Stimulated activated naive CD8-positive, alpha-beta T cell treated with anti-CD3 and anti-CD28 coated beads, Interleukin-15, Interleukin-2, amounts not matched to agents 100 ng/mL and 50 ng/mL, for 24 hours (primary cell): Measurements from ENCODE around the gene PRRC2A.

Source experiments
- H3K27ac Mint-ChIP-seq: one replicate; pipeline ENCODE4 v1.8.0; 2021; ENCODE audit warnings: mild to moderate bottlenecking, mixed read lengths
- H3K27me3 Mint-ChIP-seq: one replicate; pipeline ENCODE4 v1.8.0; 2021; ENCODE audit warnings: mixed read lengths
- H3K36me3 Mint-ChIP-seq: one replicate; pipeline ENCODE4 v1.8.0; 2021; ENCODE audit warnings: low read depth, mixed read lengths
- H3K4me1 Mint-ChIP-seq: one replicate; pipeline ENCODE4 v1.8.0; 2021; ENCODE audit warnings: low read depth, mixed read lengths
- H3K4me3 Mint-ChIP-seq: one replicate; pipeline ENCODE4 v1.8.0; 2021; ENCODE audit warnings: mild to moderate bottlenecking, mixed read lengths
- H3K9me3 Mint-ChIP-seq: one replicate; pipeline ENCODE4 v1.8.0; 2021; ENCODE audit warnings: mixed read lengths

Gene PRRC2A

GRCh38 chr6:31629014-31629413, 8.5 kb downstream of the PRRC2A start:
- no peaks in the 10 kb centered on the region for H3K9me3 Mint-ChIP-seq
- no peak overlapping the region for H3K27ac Mint-ChIP-seq
- peaks cover 2% of the 10 kb centered on the region for H3K4me1 Mint-ChIP-seq
- H3K4me3 Mint-ChIP-seq: no peak overlapping the region
- H3K36me3 Mint-ChIP-seq: peaks cover 94% of the 10 kb centered on the region
- no peaks in the 10 kb centered on the region for H3K27me3 Mint-ChIP-seq

- peaks cover 2% of the 10 kb centered on the region for H3K4me1 Mint-ChIP-seq
- H3K27ac Mint-ChIP-seq: no peak overlapping the region
- no peaks in the 10 kb centered on the region for H3K9me3 Mint-ChIP-seq
- no peaks in the 10 kb centered on the region for H3K27me3 Mint-ChIP-seq
- H3K36me3 Mint-ChIP-seq: peaks cover 89% of the 10 kb centered on the region
- no peak overlapping the region for H3K4me3 Mint-ChIP-seq
Measured at GRCh38 chr6:31630177-31630934, 9.8 kb downstream of the PRRC2A start.

GRCh38 chr6:31631209-31631608, 10.7 kb downstream of the PRRC2A start:
- H3K9me3 Mint-ChIP-seq: no peaks in the 10 kb centered on the region
- H3K36me3 Mint-ChIP-seq: peaks cover 88% of the 10 kb centered on the region
- no peaks in the 10 kb centered on the region for H3K27me3 Mint-ChIP-seq
- no peak overlapping the region for H3K4me3 Mint-ChIP-seq
- no peak overlapping the region for H3K27ac Mint-ChIP-seq
- peaks cover 2% of the 10 kb centered on the region for H3K4me1 Mint-ChIP-seq

GRCh38 chr6:31631681-31632278, 11.3 kb downstream of the PRRC2A start:
- Mint-ChIP-seq H3K4me1 (peaks cover 2% of the 10 kb centered on the region), H3K36me3 (peaks cover 88% of the 10 kb centered on the region), H3K27me3 (no peaks in the 10 kb centered on the region), H3K9me3 (no peaks in the 10 kb centered on the region), H3K4me3 (no peak overlapping the region), H3K27ac (no peak overlapping the region)

- H3K36me3 Mint-ChIP-seq: peaks cover 88% of the 10 kb centered on the region
- no peaks in the 10 kb centered on the region for H3K27me3 Mint-ChIP-seq
- no peak overlapping the region for H3K4me3 Mint-ChIP-seq
- no peak overlapping the region for H3K27ac Mint-ChIP-seq
- H3K9me3 Mint-ChIP-seq: no peaks in the 10 kb centered on the region
- H3K4me1 Mint-ChIP-seq: peaks cover 2% of the 10 kb centered on the region
Measured at GRCh38 chr6:31632279-31632946, 11.9 kb downstream of the PRRC2A start.

- Mint-ChIP-seq H3K27ac (peak overlapping the region; percentile 26), H3K36me3 (peaks cover 87% of the 10 kb centered on the region), H3K9me3 (no peaks in the 10 kb centered on the region)
Measured at GRCh38 chr6:31633447-31633846, 12.9 kb downstream of the PRRC2A start.

GRCh38 chr6:31634131-31634530, 13.6 kb downstream of the PRRC2A start:
- Mint-ChIP-seq H3K27me3 (no peaks in the 10 kb centered on the region), H3K27ac (peak overlapping the region; percentile 72), H3K4me3 (no peak overlapping the region), H3K4me1 (peaks cover 4% of the 10 kb centered on the region), H3K36me3 (peaks cover 86% of the 10 kb centered on the region), H3K9me3 (no peaks in the 10 kb centered on the region)

More at GRCh38 chr6:31633447-31633846, 12.9 kb downstream of the PRRC2A start:
- H3K27me3 Mint-ChIP-seq: no peaks in the 10 kb centered on the region
- no peak overlapping the region for H3K4me3 Mint-ChIP-seq
- H3K4me1 Mint-ChIP-seq: no peaks in the 10 kb centered on the region

GRCh38 chr6:31634969-31635575, 14.6 kb downstream of the PRRC2A start:
- Mint-ChIP-seq H3K27ac (no peak overlapping the region), H3K36me3 (peaks cover 83% of the 10 kb centered on the region)

GRCh38 chr6:31636698-31637596, 16.4 kb downstream of the PRRC2A start:
- peaks cover 11% of the 10 kb centered on the region for H3K4me1 Mint-ChIP-seq
- H3K27ac Mint-ChIP-seq: no peak overlapping the region
- H3K27me3 Mint-ChIP-seq: no peaks in the 10 kb centered on the region
- no peaks in the 10 kb centered on the region for H3K9me3 Mint-ChIP-seq
- peaks cover 78% of the 10 kb centered on the region for H3K36me3 Mint-ChIP-seq
- H3K4me3 Mint-ChIP-seq: no peak overlapping the region

More at GRCh38 chr6:31634969-31635575, 14.6 kb downstream of the PRRC2A start:
- Mint-ChIP-seq H3K27me3 (no peaks in the 10 kb centered on the region), H3K4me1 (peaks cover 11% of the 10 kb centered on the region), H3K9me3 (no peaks in the 10 kb centered on the region), H3K4me3 (no peak overlapping the region)

GRCh38 chr6:31639043-31639442, 18.5 kb downstream of the PRRC2A start:
- Mint-ChIP-seq H3K27ac (peak overlapping the region; percentile 90), H3K9me3 (no peaks in the 10 kb centered on the region), H3K4me3 (no peak overlapping the region), H3K36me3 (peaks cover 71% of the 10 kb centered on the region), H3K27me3 (no peaks in the 10 kb centered on the region), H3K4me1 (peaks cover 11% of the 10 kb centered on the region)

- Mint-ChIP-seq H3K36me3 (peaks cover 69% of the 10 kb centered on the region), H3K4me3 (no peak overlapping the region), H3K4me1 (peaks cover 11% of the 10 kb centered on the region), H3K27me3 (no peaks in the 10 kb centered on the region), H3K27ac (peak overlapping the region; percentile 90), H3K9me3 (no peaks in the 10 kb centered on the region)
Measured at GRCh38 chr6:31639449-31639861, 18.9 kb downstream of the PRRC2A start.

- peaks cover 11% of the 10 kb centered on the region for H3K4me1 Mint-ChIP-seq
- no peak overlapping the region for H3K4me3 Mint-ChIP-seq
- peaks cover 72% of the 10 kb centered on the region for H3K36me3 Mint-ChIP-seq
- H3K27ac Mint-ChIP-seq: peak overlapping the region; percentile 81
- H3K27me3 Mint-ChIP-seq: no peaks in the 10 kb centered on the region
- no peaks in the 10 kb centered on the region for H3K9me3 Mint-ChIP-seq
Measured at GRCh38 chr6:31640612-31641011, 20.1 kb downstream of the PRRC2A start.

- Mint-ChIP-seq H3K9me3 (no peaks in the 10 kb centered on the region), H3K36me3 (peaks cover 68% of the 10 kb centered on the region), H3K27me3 (no peaks in the 10 kb centered on the region), H3K4me3 (no peak overlapping the region), H3K4me1 (peaks cover 11% of the 10 kb centered on the region), H3K27ac (no peak overlapping the region)
Measured at GRCh38 chr6:31641370-31641769, 20.9 kb downstream of the PRRC2A start.
